OCI-LY1 (cell line): ENCODE results near the gene ZBTB20.

Source experiments
- CTCF ChIP-seq: fragments of 200-600 bp; sonication (generic), shearing (Covaris generic); IDR thresholded peaks from 2 replicates; pipeline ENCODE4 v1.5.1; 2017; ENCODE audit warnings: mild to moderate bottlenecking, antibody characterized with exemption, low read length, moderate library complexity, mixed read lengths
- EZH2 ChIP-seq: fragments of 200-600 bp; sonication (generic), shearing (Covaris generic); IDR thresholded peaks from 2 replicates; pipeline ENCODE4 v1.8.0; 2017; ENCODE audit warnings: borderline replicate concordance, mixed run types, mild to moderate bottlenecking, antibody characterized with exemption, low read length, moderate library complexity, mixed read lengths

DNA sequence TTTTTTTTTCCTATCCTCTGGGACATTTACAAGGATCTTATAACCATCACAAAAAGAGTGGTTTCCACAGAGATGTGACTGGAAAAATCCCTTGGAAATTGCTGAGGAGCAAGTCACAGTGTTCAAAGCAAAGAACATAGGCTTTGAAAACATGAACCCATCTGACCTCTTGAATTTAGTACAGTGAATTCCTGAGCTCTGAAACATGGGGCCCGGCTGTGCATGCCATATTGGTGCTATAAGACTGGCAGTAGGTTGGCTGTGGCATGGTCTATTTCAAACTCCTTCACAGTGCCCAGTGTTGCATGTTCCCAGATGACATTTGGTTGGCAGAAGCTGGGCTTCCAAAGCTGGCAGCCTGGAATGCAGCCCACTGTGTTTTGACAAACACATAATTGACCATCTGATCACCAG is 651.1 kb downstream of the ZBTB20 start:
- TF ChIP-seq CTCF (no peak), EZH2 (no peak)
